H1 (cell line): ENCODE data around the gene MRE11. TPM values are rescaled to one million over a fixed set of nuclear protein-coding genes. Genes with fewer than 3 reads are reported as not detected.

Experiments used
- EP300 ChIP-seq, 2 experiments: IDR thresholded peaks; 1 replicate in 1 of 2; 2 replicates in 1 of 2; pipeline ENCODE4 v1.6.1; 2011 to 2012; ENCODE audit warnings: low read depth in 2 of 2, low read length in 2 of 2, mild to moderate bottlenecking in 2 of 2, borderline replicate concordance in 1 of 2, inconsistent platforms in 1 of 2, moderate library complexity in 1 of 2
- GTF2F1 ChIP-seq: IDR thresholded peaks from 2 replicates; pipeline ENCODE4 v1.6.1; 2012; ENCODE audit warnings: low read depth, low read length, improper control_type of control experiment, borderline replicate concordance
- polyA plus RNA-seq, 7 experiments: library from polyadenylated mRNA; depleted of rRNA in 3 of 7; stranded (reverse) in 5 of 7; unstranded in 2 of 7; fragments of >200 nt in 5 of 7; fragments of 200-250 nt in 2 of 7; gene quantifications; 1 replicate in 5 of 7; 2 replicates in 1 of 7; 4 replicates in 1 of 7; pipeline versions ENCODE4 v1.2.1 to v1.2.3, GENCODE V29; 2011 to 2013; ENCODE audit warnings: missing spikeins in 2 of 7, mixed read lengths in 2 of 7
- total RNA-seq: library from RNA; stranded (reverse); fragmentation: NEBNext Ultra II Directional; extraction: Animal tissue kit (Norgen Biotek cat#: 25700); gene quantifications from 2 replicates; pipeline ENCODE4 v1.2.1, GENCODE V29; 2021

The MRE11 gene
- total and polyA plus RNA-seq, 2 of the 8 experiments (the other 6 are each of a cell fraction or from before 2014, with no cell fraction given), result 7.2 to 43.4 TPM

GRCh38 chr11:94459576-94459975 is 34.1 kb downstream of the MRE11 start (continued):
- TF ChIP-seq EP300 (IDR thresholded peaks at IDR 0.05; ENCODE audit: borderline replicate concordance in 1 of 2, low read depth in 2 of 2, low read length in 2 of 2), result no peak
- no peak for TF ChIP-seq GTF2F1
- TF ChIP-seq, all 59 proteins: peak for 0
